Progenitor cell of endocrine pancreas (in vitro differentiated cells): Measurements from ENCODE around the gene DYNLT2B. TPM values are rescaled to one million over a fixed set of nuclear protein-coding genes. Genes with fewer than 3 reads are reported as not detected.
"Not testable (repeated sequence)": the region's sequence is repeated elsewhere in the genome, so short reads cannot be mapped to it uniquely, and the experiment has no call there.

Source experiments
- DNase-seq: peaks from one replicate; pipeline ENCODE4 v3.0.0; 2021; ENCODE audit warnings: low spot score; ENCODE audit not compliant: unreplicated experiment
- H3K27ac Mint-ChIP-seq: 2 replicates; pipeline ENCODE4 v1.8.0; 2021; ENCODE audit warnings: mild to moderate bottlenecking, moderate library complexity, mixed read lengths
- H3K27me3 Mint-ChIP-seq: 2 replicates; pipeline ENCODE4 v1.8.0; 2021; ENCODE audit warnings: mixed read lengths
- H3K36me3 Mint-ChIP-seq: 2 replicates; pipeline ENCODE4 v1.8.0; 2022; ENCODE audit warnings: mixed read lengths; ENCODE audit not compliant: insufficient read depth
- H3K4me1 Mint-ChIP-seq: 2 replicates; pipeline ENCODE4 v1.8.0; 2021; ENCODE audit warnings: low read depth, mixed read lengths
- H3K4me3 Mint-ChIP-seq: 2 replicates; pipeline ENCODE4 v1.8.0; 2021; ENCODE audit warnings: low read depth, mild to moderate bottlenecking, moderate library complexity, mixed read lengths
- H3K9me3 Mint-ChIP-seq: 2 replicates; pipeline ENCODE4 v1.8.0; 2021; ENCODE audit warnings: low read depth, mixed read lengths
- CTCF ChIP-seq: fragments of 200-600 bp; sonication (generic); IDR thresholded peaks from one replicate; pipeline ENCODE4 v1.5.0; 2021; ENCODE audit warnings: antibody characterized with exemption, mild to moderate bottlenecking; ENCODE audit not compliant: unreplicated experiment
- total RNA-seq: library from RNA; stranded (reverse); gene quantifications from 2 replicates; pipeline ENCODE4 v1.2.1, GENCODE V29; 2021

Gene DYNLT2B
- total RNA-seq, 1 donor from 2014 or later: 40.5 TPM

GRCh38 chr3:196254376-196255283 is 63.4 kb downstream of the DYNLT2B start:
- Mint-ChIP-seq H3K27ac (no peak overlapping the region), H3K4me1 (no peaks in the 10 kb centered on the region)
- TF ChIP-seq CTCF: no peak

GRCh38 chr3:196251918-196252317 is 66.1 kb downstream of the DYNLT2B start:
- Mint-ChIP-seq H3K4me3 (no peak overlapping the region), H3K36me3 (peaks cover 14% of the 10 kb centered on the region), H3K4me1 (no peaks in the 10 kb centered on the region), H3K9me3 (no peaks in the 10 kb centered on the region), H3K27ac (no peak overlapping the region), H3K27me3 (no peaks in the 10 kb centered on the region)
- DNase-seq: no peak
- TF ChIP-seq CTCF: no peak

More at GRCh38 chr3:196254376-196255283, 63.4 kb downstream of the DYNLT2B start:
- Mint-ChIP-seq H3K27me3 (no peaks in the 10 kb centered on the region), H3K36me3 (peaks cover 10% of the 10 kb centered on the region), H3K4me3 (no peak overlapping the region), H3K9me3 (no peaks in the 10 kb centered on the region)
- no peak for DNase-seq

GRCh38 chr3:196246612-196247308 is 71.3 kb downstream of the DYNLT2B start:
- H3K27me3 Mint-ChIP-seq: no peaks in the 10 kb centered on the region
- H3K27ac Mint-ChIP-seq: no peak overlapping the region
- no peak for TF ChIP-seq CTCF
- H3K9me3 Mint-ChIP-seq: peaks cover 3% of the 10 kb centered on the region
- no peaks in the 10 kb centered on the region for H3K4me1 Mint-ChIP-seq
- DNase-seq: no peak
- no peak overlapping the region for H3K4me3 Mint-ChIP-seq
- peaks cover 31% of the 10 kb centered on the region for H3K36me3 Mint-ChIP-seq

GRCh38 chr3:196244166-196244565 is 73.9 kb downstream of the DYNLT2B start:
- H3K27ac Mint-ChIP-seq, DNase-seq, H3K27me3 Mint-ChIP-seq, H3K4me1 Mint-ChIP-seq, H3K9me3 Mint-ChIP-seq, H3K4me3 Mint-ChIP-seq: not testable (repeated sequence)
- peaks cover 34% of the 10 kb centered on the region for H3K36me3 Mint-ChIP-seq

- H3K36me3 Mint-ChIP-seq: peaks cover 33% of the 10 kb centered on the region
- no peak overlapping the region for H3K27ac Mint-ChIP-seq
- no peak overlapping the region for H3K4me3 Mint-ChIP-seq
- H3K9me3 Mint-ChIP-seq: peaks cover 3% of the 10 kb centered on the region
- TF ChIP-seq CTCF: no peak
- no peak for DNase-seq
- H3K4me1 Mint-ChIP-seq: no peaks in the 10 kb centered on the region
- H3K27me3 Mint-ChIP-seq: no peaks in the 10 kb centered on the region
Observed at GRCh38 chr3:196241704-196242103, 76.3 kb downstream of the DYNLT2B start.

Other genes with a start within 250 kb of the DYNLT2B start
- 74.0 and 82.7 TPM in 2 replicates for gene TFRC, start 236.2 kb downstream of the DYNLT2B start, total RNA-seq
- not detected in 2 replicates for gene ZDHHC19, start 106.8 kb downstream of the DYNLT2B start, total RNA-seq
- gene SLC51A, start 101.7 kb downstream of the DYNLT2B start, total RNA-seq: 0.34 and 0.62 TPM in 2 replicates
- 33.9 and 42.9 TPM in 2 replicates for gene PCYT1A, start 30.5 kb downstream of the DYNLT2B start, total RNA-seq
- gene TM4SF19, start 20.1 kb upstream of the DYNLT2B start, total RNA-seq: not detected in 2 replicates
- gene UBXN7, start 114.2 kb upstream of the DYNLT2B start, total RNA-seq: 90.6 and 102 TPM in 2 replicates
- 25.4 and 26.4 TPM in 2 replicates for gene RNF168, start 185.5 kb upstream of the DYNLT2B start, total RNA-seq
- not detected in 2 replicates for gene SMCO1, start 197.1 kb upstream of the DYNLT2B start, total RNA-seq